Stimulated activated CD8-positive, alpha-beta memory T cell treated with anti-CD3 and anti-CD28 coated beads, Interleukin-15, amount 100 ng/mL, for 48 hours (primary cell): ENCODE data around the gene SRRM2.

ENCODE experiments used
- DNase-seq, 2 donors: peaks; one replicate each; pipeline ENCODE4 v3.0.0-alpha.2; 2020; ENCODE audit warnings: low read depth in 2 of 2

Gene SRRM2

GRCh38 chr16:2752035-2752849, at the start of gene SRRM2:
Gene SRRM2, plus strand, starts transcription at chr16:2752638. Its CDS starts 3,727 bp downstream, at chr16:2756365.
- peak; percentile 90 for DNase-seq

GRCh38 chr16:2702871-2703745, 49.3 kb upstream of the SRRM2 start:
- DNase-seq = no peak

DNA sequence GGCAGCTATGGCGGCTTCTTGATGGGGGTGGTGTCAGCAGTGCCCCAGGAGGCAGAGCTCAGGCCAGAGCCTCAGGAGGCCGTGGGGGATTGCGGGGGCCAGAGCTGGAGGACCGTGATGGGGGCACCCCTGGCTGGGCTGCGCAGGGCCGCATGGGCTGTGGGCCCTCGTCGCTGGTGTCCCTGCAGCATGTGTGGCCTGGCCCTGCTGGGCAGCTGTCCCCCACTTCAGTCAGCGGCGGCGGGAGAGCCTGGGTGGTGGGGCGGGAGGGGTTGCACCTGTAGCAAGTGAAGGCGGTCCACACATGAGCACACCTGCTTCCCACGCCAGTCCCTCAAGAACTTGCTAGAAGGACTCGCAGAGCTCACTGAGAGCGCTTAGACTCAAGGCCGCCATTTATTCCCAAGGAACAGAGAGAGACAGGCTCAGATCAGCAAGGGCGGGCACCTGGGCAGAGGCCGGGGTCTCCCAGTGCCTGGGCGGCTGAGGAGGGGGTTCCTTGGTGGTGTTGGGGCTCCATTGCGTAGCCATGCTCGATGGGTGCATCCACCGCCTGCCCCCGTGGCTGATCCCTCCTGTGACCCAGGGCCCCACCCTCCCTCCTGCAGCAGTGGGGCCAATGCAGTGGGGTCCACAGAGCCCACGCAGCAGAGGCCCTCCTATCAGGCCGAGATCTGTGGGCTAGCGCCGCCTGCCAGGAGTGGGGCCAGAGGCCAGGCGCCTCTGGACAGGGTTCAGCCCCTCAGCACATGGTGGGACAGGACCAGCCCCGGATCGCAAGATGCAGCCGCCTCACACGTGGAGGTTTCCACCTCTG, 48.1 kb upstream of the SRRM2 start:
- no peak for DNase-seq

GRCh38 chr16:2704983-2705275, 47.5 kb upstream of the SRRM2 start:
- DNase-seq = no peak

DNA sequence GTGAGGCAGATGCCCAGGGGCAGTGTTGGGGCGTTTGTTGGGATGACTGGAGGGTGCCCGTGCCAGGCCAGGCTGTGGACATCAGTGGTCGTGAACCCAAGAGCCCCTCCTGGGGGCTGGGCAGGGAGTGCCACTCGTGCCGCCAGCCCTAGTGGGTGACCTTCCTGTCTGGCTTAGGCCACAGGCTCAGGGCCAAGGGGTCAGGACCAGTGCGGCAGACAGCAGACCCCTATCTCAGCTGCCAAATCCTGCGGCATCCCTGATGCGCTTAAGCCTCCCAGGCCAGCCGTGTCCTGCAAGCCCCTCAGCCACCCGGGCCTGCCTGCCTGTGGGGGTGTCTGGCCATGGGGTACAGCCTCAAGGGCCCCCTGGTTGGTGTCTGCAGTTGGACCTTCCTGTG, 47.1 kb upstream of the SRRM2 start:
- DNase-seq = no peak

DNA sequence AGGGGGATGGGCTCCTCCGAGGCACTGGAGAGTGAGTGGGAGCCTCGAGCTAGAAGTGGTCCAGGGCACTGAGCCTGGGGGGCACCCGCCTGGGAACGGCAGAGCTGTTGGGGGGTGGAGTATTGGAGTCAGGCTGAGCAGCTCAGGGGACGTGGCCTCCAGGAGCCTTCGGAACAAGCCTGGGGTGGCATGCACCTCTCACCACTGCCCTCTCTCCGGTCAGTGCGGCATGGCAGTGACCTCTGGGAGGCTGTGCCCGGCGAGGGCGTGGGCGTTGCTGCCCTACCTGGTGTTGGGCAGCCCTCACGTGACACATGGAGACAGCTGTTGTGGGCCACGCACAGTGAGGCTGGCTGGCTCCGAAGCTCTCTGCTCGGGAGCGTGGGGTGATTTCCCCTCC, 46.4 kb upstream of the SRRM2 start:
- no peak for DNase-seq

DNA sequence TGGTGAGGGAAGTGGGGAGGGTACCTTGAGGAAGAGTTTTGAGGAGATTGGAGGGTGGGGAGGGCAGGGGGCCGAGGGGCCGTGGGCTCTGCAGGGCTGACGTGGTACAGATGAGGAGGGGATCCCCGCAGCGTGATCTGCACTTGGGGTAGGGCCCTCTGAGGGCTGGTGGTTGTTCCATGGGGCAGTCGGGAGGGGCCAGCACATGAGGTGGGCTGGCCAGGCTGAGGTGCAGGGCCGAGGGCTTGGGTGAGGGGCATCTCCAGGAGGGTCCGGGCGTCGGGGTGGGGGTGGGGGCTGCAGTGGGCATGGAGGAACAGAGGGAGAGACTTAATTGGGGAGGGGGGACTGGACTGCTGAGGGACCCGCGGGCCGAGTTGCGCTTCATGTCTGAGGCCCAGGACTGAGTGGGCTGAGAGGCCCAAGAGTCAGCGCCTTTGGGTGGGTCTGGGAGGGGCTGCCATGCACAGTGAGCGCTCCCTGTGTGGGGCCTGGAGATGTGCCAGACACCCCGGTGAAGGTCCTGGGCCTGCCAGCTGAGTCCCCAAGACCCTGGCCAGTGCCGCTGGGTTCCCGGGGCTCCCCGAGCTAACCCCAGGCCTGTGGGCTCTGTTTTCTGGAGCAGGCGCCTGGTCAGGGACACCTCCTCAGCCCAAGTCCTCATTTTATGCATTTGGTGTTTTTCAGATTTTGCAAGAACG, 45.7 kb upstream of the SRRM2 start:
- no peak for DNase-seq

- no peak for DNase-seq
Measured at GRCh38 chr16:2707368-2708289, 44.8 kb upstream of the SRRM2 start.

- no peak for DNase-seq
Measured at GRCh38 chr16:2708290-2708639, 44.2 kb upstream of the SRRM2 start.

DNA sequence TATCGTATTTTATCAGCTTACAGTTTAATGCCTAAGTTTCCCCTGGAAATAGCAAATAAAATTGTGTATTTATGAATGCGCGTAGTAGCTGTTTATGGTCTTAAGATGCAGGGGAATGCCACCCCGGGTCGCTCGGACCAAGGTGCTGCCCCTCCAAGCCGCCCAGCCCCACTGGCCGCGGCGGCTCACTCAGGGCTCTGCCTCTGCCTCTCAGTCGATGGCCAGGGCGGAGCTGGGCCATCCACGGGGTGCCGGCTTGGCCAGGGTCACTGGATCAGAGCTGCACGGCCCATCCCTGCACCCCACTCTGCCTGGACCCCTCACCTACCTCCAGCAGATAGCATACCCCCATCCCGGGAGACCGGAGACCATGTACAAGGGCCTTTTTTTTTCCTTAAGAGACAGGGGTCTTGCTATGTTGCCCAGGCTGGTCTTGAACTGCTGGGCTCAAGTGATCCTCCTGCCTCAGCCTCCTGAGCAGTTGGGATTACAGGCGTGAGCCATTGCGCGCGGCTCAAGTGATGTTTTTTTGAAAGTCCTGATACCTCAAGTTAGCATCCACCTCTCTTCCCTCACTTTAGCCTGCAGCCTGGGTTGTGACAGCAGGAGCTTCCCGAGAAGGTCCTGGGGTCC, 43.4 kb upstream of the SRRM2 start:
- no peak for DNase-seq

- DNase-seq = no peak
Measured at GRCh38 chr16:2709588-2709984, 42.9 kb upstream of the SRRM2 start.

- DNase-seq = no peak
Measured at GRCh38 chr16:2710021-2710710, 42.3 kb upstream of the SRRM2 start.

DNA sequence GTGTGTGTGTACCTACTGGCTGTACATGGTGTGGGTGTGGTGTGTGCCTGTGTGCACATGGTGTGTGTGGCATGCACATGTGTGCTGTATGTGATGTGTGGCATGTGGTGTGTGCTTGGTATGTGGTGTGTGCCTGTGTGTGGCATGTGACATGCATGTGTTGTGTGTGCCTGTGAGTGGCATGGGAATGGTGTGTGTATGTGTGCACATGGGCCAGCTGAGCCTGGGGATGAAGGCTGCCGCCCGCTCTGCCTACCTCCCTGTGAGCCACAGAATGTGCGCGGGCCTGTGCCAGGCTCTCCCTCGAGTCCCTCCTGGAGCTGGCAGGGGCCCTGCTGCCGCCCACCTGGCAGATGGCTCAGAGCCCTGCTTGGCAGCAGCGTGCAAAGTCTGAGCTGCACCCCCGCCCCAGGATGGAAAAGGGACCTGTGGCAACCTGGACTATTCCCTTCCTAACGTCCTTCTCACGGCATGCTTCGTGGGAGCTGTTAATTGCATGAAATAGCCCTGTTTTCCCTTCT, 41.7 kb upstream of the SRRM2 start:
- DNase-seq = no peak

- no peak for DNase-seq
Measured at GRCh38 chr16:2711370-2712062, 40.9 kb upstream of the SRRM2 start.

GRCh38 chr16:2712063-2712441, 40.4 kb upstream of the SRRM2 start:
- no peak for DNase-seq

DNA sequence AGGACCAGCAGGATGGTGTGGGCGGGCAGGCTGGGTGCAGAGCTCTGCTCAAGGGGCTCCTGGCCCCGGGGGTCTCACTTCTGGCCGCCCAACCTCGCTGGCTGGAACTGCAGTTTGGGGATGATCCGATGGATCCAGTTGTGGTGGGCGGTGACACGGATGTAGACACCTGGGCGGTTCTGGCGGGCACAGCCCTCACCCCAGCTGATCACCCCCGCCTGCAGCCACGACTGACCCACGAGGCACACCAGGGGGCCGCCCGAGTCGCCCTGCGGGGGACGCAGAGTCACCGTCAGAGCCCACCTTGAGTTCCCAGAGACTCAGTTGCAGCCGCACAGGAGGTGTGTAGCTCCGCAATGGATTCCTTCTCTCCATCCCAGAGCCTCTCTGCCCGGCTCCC, 39.9 kb upstream of the SRRM2 start:
- DNase-seq = no peak

DNA sequence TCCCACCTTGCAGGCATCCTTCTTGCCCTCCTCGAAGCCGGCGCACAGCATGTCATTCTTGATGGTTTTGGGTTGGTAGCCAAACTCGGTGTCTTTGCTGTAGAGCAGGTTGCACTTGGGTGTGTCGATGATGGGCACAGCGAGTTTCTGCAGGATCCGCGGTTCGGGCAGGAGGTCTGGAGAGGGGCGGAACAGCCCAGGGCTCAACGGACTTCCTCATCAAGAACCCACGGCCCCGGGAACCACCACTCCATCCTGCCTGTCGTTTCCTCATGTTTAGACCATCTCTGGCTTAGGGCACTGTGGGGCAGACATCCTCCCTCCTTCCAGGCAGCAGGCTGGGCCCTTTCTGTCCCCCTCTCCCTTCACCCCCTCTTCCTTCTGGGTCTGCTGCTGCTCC, 38.9 kb upstream of the SRRM2 start:
- DNase-seq = no peak

- no peak for DNase-seq
Measured at GRCh38 chr16:2713985-2714774, 38.3 kb upstream of the SRRM2 start.
